NCI-H1105 treated with DMSO at 0.1 percent for 48 hours (cell line): Measurements from ENCODE around the gene GPS1.

Source experiments
- DNase-seq: peaks from one replicate; lab custom pipeline; 2025; lab: John Stamatoyannopoulos, UW

GPS1 gene

DNA sequence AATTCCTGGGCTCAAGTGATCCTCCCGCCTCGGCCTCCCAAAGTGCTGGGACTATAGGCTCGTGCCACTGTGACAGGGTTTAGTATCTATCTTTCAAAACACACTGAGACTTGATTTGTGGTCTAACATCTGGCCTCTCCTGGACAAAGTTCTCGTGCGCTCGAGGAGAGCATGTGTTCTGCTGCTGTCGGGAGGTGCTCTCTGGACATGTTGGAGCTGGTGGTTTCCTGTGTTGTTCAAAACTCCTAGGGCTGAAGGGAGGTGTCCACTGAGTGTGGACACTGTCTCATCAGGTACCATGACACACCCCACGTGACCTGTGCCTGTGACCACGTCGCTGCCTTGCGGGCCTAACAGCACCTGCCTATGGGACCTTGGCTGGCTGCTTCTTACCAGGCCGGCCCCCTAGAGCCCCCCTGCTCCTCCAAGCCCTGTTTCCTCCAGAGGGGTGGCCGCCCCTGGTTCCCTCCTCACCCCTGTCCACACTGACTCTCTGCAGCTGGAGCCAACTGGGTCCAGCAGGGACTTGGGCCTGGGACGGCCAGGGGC, 5.7 kb upstream of the GPS1 start:
- DNase-seq: no peak

DNA sequence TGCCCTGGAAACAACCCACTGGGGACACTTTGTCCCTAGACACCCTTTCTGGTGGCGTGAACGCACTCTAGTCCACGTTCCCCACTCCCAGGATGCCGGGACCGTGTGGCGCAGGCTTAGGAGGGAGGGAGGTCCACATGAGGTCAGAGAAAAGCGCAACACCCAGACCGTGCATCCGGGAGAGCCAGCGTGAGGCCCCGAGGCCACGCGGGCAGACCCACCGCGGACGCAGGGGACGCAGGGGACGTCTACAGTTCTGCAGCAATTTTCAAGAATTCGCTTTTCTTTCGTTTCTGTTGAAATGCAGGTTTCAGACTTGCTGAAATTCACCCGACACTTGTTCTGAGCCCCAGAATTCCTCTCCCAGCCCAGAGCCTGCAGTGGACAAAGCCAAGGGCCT, 4.8 kb upstream of the GPS1 start:
- DNase-seq: no peak

DNA sequence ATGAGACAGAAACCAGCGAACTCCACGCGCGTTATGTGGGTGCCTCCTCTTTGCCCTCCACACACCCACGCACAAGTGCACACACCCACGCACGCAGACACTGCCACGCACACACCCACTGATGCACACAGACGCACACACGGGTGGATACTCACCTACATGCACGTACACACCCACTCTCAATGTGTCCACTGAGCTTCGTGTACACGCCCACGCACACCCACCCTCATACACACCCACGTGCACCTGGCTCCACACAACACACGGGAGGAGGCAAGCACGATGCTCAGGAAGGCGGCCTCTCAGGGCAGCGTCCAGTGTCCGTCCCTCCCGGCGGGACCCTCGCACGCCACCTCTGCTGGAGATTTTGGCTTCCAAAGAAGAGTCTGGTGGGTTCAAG, 4.3 kb upstream of the GPS1 start:
- DNase-seq: no peak

DNA sequence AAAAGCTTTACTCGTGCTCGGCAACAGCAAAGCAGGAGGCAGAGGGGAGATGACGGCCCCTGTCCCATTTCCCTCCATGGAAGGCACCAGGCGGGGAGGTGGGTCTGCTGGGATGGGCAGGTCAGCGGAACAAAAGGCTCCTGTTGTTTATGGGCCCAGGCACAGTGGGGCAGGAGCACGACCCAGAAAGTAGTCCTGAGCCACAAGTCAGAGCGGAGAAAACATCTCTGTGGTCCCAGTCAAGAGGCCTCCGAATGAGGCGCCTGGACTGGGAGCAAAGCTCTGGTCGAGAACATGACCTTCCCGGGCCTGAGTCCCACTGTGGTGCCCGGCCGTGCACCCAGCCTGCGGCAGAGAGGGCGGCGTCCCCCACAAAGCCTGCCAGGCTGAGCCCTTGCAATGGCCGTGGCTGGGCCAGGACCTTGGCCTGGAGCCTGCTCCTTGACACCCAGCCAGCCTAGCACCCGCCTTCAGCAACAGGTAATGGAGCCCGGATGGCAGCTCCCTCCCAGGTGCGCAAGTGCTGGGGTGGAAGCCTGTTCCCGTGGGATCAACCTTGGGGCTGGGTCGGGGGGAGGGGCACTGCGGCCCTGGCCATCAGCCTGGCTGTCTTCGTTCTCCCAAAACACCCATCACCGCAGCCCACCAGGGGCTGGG, 3.7 kb upstream of the GPS1 start:
- DNase-seq: no peak

DNA sequence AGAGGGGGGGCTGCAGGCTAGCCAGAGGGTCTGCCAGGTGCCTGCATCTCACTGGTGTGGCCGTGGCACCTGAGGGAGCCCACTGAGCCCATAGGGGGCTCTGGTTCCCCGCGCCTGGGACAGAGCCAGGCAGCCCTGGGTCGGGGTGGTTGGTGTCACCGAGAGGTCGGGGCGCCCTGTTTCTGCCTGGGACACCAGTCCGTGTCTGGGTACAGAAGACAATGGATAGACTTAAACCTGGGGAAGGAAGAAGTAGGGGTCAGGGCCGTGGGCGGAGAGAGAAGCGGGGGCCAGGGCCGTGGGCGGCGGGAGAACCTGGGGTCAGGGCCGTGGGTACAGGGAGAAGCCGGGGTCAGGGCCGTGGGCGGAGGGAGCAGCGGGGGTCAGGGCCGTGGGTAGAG, 3.1 kb upstream of the GPS1 start:
- no peak for DNase-seq

DNA sequence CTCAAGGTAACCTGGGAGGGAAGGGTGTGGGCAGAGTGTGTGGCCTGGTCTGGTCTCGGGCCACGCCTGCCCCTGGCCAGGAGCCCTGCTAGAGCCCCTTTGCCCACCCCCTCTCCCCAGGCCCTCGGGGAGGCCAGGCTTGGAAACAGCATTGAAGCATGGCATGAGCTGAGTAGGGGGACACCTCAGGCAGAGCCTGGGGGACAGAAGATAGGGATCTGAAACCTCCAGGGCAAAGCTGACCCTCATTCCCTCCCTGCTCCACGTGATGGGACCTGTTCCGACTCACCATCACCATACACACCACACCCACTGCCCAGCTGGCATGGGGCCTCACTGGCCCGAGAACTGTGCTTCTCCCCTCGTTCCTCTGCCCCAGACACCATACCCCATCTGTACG, 2.6 kb upstream of the GPS1 start:
- no peak for DNase-seq

DNA sequence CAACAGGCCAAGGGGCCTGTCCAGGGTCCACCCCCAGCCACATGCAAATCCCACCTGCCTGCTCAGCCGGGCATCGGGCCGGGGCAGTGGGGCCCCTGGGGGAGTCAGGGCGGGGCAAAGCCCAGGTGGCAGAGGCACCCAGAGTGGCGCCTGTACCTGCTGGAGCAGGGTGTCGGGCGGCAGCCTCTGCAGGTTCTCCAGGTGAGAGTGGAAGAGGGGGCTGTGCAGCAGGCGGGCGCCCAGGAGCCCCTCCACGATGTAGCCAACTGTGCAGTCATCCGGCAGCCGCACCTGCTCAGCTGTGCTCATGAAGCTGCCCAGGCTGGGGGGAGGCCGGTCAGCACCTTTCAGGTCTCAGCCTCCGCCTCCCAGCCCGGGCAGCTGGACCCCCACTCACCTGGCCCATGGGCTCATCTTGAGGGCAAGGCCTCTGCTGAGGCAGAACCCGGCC, 2.2 kb upstream of the GPS1 start:
- DNase-seq: no peak

DNA sequence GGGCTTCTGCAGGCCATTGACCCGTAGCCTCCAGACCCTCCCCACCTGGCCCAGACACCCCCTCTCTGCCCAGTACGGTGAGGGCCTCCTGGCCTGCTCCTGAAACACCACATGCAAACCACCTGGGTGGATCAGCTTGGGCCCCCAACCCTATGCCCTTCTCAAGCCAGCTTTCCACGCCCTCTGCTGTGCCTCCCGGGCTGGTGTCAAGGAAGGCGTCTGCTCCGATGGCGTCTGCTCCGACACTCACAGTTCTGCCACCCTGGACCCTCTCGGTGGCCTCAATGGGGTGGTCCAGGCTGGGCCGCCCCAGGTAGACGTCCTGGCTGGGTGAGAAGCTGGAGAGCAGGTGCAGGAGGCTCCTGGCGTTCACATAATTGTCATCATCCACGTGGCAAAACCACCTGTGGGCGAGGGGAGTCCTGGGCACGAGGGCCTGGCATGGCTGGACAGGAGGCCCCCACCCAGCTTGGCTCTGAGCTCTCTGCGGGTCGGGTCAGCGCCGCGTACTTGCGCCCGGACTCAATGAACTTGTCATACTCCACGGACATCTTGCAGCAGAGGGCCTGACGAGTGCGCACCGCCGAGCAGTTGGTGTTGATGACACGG, 1.4 kb upstream of the GPS1 start:
- DNase-seq: no peak

DNA sequence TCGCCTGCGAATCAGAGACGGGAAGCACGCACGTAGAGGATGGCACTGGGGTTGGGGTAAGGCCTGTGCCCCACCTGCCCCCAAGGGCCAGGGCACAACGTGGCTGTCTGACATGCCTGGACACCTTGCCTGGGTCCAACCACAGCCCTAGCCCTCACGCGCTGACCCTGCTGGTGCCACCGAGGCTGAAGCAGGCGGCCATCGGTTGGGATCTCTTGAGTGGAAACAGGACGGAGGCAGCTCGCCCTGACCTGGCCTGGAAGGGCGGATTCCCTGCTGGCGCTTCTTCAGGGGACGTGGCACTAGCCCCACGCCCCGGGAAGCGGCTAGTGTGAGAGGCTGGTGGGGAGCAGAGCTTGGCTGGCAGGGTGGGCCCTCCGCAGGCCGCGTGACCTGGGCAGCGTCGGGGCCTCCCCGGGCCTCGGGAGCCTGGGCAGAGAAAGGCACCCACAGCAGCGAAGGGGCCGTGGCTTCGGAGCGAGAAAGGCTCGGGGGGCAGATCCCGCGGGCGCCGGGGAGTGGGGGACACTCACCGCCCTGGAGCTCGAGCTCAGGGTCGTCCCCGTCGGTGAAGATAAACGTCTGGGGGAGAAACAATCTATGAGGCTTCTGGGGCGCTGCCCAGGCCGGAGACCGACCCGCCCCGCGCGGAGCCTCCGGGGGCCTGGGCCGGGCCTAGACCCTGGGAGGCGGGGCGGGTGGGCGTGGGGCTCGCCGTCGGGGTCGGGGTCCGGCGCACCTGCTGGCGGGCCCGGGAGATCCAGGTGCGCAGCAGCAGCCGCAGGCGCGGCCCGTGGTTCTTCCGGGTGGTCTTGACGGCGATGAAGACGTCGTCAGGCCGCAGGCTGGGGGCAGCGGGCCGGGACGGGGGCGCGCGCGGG, 697 bp upstream of the GPS1 start:
- no peak for DNase-seq

DNA sequence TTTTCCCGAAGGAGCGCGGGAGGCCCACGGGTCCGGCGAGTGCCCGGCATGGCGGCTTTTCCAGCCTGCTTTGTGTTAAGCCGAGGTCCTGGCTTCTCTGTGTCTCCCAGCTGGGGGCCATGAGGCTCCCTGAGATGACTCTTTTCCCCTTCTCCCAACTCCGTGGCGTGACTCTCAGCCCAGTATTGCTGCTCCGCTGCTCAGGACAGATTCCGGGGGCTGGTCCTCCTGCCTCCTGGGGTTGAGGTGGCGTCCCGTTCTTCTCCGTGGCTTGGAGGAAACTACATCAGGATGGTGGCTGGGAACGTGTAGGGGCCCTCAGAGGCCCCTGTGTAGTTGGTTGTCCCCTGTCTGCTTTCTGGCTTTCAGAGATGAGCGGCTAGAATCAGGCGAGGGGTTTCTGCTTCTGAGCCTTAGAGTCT, 951 bp downstream of the GPS1 start:
- DNase-seq: no peak

DNA sequence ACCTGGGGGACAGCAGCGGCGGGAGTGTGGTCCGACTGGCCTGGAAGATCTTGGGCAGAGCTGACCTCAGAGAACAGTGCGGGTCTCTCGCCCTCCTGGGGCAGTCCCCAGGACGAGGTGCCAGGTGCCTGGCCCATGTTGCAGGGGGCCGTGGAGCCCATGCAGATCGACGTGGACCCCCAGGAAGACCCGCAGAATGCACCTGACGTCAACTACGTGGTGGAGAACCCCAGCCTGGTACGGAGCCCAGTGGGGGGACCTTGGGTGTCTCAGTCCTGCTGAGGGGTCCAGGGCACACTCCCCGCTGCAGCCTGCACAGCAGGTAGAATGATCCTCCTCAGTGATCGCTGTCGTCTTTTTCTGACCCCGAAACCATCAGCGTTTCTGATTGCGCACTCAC, 1.4 kb downstream of the GPS1 start:
- no peak for DNase-seq

DNA sequence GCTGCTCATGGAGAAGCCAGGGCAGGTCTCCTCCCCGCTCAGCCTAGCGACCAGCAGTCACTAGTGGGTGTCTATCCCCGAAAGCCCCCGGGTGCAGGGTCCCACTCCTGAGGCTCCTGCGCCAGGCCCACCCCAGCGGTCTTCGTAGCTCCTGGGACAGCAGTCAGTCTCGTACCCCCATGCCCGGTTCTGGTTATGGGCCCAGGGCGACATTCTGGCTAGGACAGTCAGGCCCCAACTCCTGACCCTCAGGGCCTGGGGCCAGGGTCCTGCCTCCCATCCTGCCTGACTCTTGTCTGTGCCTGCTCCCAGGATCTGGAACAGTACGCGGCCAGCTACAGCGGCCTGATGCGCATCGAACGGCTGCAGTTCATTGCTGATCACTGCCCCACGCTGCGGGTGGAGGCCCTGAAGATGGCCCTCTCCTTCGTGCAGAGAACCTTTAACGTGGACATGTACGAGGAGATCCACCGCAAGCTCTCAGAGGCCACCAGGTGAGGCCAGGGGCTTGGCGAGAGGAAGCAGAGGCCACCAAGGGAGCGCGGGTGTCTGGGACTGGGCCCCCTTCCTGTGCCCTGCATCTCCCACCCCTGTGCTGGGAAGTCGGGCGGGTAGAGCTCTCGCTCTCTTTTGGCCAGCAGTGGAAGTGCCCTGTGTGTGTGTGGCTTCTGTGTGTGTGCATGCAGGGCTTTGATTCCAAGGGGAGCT, 2.0 kb downstream of the GPS1 start:
- DNase-seq: no peak

DNA sequence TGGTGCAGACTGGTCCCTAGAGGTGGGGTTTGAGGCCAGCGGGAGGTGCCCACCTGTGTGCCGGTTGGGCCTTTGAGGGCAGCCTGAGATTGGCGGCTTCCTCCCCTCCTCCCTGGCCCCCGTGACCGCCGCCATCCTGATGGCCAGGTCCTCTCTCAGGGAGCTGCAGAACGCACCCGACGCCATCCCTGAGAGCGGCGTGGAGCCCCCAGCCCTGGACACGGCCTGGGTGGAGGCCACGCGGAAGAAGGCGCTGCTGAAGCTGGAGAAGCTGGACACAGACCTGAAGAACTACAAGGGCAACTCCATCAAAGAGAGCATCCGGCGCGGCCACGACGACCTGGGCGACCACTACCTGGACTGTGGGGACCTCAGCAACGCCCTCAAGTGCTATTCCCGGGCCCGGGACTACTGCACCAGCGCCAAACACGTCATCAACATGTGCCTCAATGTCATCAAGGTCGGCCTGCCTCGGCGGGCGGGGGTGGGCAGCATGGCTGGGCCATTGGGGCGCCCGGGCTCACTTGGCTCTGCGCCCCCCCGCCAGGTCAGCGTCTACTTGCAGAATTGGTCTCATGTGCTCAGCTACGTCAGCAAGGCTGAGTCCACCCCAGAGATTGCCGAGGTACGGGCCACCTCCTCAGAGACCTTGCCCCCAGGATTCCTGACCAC, 2.8 kb downstream of the GPS1 start:
- no peak for DNase-seq

DNA sequence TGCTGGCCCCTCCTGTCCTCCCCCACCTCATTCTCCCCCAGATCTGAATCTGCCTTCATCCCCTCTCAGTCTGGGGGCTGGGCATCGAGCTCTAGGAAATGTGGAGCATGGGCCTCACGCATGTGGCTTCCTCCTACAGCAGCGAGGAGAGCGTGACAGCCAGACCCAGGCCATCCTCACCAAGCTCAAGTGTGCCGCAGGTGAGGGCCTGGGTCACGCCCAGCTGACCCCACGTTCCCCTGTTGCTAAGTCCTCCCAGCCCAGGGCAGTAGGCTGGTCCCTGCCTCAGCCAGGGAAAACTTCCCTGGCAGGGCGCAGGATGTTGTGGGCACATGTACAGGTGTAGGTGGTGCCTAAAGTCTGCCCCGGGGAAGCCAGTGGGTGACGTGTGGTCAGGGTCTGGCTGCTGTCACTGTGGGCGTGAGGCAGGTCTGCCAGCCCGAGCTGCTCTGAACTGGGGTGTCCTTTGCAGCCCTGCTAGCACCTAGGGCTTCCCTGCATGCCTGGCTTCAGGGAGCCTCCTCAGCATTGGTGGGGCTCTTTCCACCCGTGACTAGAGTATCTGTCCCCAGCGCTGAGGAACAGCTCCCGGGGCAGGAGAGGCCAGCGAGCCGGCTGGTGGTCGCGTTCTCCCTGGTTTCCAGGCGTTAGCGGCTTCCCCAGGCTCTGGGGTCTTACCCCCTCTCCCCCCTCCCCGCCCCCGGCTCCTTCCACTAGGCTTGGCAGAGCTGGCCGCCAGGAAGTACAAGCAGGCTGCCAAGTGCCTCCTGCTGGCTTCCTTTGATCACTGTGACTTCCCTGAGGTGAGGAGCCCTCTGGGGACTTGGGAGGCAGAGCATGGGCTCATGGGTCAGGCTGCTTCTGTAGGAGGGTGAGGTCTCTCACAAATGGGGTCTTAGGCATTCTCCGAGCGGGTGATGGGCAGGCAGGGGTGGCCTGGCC, 3.6 kb downstream of the GPS1 start:
- no peak for DNase-seq

DNA sequence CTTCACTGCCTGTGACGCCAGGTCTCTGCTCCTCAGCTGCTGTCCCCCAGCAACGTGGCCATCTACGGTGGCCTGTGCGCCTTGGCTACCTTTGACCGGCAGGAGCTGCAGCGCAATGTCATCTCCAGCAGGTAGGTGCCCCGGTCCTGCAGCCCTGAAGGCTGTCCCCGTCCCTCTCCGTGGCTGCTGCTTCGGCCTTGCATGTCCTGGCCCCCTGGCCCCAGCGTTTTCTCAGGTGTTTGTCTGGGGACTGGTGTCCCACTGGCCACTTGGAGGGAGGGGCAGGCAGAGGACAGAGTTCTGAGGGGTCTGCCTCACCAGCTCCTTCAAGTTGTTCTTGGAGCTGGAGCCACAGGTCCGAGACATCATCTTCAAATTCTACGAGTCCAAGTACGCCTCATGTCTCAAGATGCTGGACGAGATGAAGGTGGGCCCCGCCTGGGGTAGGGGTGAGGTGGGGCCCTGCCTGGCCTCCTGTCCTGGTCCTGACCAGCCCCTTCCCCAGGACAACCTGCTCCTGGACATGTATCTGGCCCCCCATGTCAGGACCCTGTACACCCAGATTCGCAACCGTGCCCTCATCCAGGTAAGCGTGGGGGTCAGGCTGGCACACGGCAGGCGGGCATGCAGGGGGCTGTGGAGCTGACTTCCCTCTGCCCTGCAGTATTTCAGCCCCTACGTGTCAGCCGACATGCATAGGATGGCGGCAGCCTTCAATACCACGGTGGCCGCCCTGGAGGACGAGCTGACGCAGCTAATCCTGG, 4.4 kb downstream of the GPS1 start:
- no peak for DNase-seq

DNA sequence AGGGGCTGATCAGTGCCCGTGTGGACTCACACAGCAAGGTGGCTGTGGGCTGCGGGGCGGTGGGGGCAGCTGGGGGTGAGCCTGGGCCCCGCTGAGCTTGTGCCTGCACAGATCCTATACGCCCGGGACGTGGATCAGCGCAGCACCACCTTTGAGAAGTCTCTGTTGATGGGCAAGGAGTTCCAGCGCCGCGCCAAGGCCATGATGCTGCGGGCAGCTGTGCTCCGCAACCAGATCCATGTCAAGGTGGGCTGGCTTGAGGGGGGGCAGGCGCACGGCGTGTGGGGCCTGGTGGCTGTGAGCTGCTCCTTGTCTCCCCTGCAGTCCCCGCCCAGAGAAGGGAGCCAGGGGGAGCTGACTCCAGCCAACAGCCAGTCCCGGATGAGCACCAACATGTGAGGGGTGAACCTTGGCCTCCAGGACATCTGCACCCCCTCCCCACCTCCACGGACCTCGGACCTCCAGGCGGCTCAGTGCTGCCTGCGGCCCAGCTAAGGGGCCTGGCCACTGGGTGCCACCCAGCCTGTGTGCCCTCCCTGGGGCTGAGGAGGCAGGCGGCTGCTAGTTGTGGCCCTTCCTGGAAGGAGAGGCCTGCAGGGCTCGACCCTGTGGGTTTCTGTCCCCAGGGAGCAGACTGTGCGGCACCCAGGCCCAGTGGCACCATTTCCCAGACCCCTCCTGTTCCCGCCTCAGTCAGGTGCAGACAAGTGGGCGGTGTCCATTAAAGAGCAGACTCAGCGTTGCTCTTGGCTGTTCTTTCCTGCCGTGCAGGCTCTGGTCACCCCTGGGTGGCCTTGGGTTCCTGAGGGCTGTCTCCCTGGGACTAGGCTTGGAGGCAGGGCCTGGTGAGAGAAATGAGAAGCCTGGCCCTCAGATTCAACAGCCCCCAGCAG, 5.3 kb downstream of the GPS1 start:
- DNase-seq: no peak

DNA sequence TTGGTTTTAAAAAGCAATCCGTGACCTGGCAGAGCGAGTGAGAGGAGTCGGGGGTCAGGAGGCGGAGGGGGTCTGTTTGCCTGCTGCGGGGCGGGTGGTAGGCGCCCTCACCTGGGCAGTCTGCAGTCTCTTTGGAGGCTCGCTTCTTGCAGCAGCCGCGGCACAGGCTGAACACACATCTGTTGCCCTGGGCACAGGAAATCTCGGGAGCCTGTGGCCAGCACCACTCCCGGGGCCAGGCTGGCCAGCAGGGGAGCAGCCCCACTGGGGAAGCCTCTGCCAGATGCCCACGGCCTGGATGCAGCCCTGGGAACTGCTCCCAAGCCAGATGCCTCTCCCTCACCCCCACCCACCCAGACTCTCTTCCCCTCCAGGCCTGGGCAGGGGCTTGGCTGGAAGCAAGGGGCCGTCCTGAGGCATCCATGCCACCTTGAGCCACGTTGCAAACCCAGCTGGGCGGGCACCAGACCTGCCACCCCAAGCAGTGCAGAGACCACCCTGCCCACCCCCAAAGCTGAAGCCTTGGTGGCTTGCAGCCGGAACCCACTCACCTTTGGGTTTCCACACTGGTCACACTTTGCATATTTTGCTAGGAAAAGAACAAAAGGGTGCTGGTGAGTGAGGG, 6.6 kb downstream of the GPS1 start:
- DNase-seq: no peak

DNA sequence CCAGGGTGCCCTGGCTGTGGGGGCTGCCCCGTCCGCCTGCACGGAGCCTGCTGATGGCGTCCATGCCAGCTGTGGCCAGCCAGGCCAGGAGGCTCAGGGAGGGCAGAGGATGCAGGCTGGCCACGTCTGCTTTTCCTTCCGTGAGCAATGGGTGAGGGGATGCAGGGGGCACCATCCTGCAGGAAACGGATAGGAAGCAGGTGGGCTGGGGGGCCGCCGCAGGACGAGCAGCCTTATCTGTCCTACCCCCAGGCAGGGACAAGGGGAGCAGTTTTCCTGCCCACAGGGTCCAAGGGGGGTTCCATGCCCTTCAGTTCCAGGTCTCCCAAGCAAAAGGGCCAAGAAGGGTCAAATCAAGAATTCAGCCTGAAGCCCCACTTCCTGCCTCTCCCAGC, 7.2 kb downstream of the GPS1 start:
- no peak for DNase-seq
